ENCODE results near the gene TSR3.

Gene TSR3

GRCh38 chr16:1308036-1308976, 43.4 kb downstream of the TSR3 start:
- no peak for DNase-seq

- DNase-seq = no peak
These were observed 45.3 kb downstream of the TSR3 start for GRCh38 chr16:1306334-1306733.

GRCh38 chr16:1305823-1306222, 45.9 kb downstream of the TSR3 start:
- no peak for DNase-seq

- DNase-seq = no peak
These were observed 50.1 kb downstream of the TSR3 start for GRCh38 chr16:1301562-1301961.

- peak; percentile 75 for DNase-seq
These were observed 50.8 kb downstream of the TSR3 start for GRCh38 chr16:1300664-1301476.

- DNase-seq = no peak
These were observed 51.8 kb downstream of the TSR3 start for GRCh38 chr16:1299868-1300203.
